Activated CD8-positive, alpha-beta memory T cell treated with anti-CD3 and anti-CD28 coated beads for 4 hours (primary cell): ENCODE results near the gene CDC5L.

Experiments used
- DNase-seq, 2 donors: peaks; one replicate each; pipeline ENCODE4 v3.0.0-alpha.2; 2020; ENCODE audit warnings: low read depth in 2 of 2

The CDC5L gene

DNA sequence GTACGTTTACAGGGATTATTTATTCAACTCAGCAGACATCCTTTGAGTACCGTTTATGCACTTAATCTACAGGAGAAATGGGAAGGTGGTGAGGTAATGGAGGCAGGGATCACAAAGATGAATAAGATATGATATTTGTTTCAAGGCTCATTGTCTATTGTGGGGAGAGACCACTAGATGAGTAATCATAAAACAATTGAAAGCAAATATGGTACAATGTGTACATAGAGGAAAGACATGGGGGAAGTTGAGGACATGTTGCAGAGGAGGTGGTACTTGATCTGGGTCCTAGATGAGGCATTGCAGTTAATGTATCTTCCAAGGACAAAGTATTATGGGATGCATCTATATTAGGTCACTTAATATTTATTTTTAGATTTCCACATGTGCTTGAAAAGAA, 13.7 kb upstream of the CDC5L start:
- DNase-seq: no peak

DNA sequence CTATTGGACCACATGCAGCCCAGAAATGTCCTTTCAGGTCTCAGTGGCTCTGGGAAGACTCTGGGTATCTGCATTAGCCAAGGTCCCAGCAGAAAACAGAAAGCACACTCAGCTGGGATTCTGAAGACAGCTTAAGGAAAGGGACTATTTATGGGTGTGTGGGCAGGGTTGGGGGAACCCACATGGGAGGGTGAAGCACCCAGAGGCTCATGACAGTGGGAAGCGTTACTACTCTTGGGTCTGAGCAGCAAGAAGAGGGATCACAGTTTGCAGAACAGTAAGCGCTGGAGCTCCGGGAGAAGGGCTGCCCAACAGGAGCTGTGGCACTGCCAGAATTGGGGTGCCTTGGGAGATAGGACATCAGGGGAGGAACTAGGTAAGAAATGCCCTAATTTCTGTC, 12.4 kb upstream of the CDC5L start:
- no peak for DNase-seq

DNA sequence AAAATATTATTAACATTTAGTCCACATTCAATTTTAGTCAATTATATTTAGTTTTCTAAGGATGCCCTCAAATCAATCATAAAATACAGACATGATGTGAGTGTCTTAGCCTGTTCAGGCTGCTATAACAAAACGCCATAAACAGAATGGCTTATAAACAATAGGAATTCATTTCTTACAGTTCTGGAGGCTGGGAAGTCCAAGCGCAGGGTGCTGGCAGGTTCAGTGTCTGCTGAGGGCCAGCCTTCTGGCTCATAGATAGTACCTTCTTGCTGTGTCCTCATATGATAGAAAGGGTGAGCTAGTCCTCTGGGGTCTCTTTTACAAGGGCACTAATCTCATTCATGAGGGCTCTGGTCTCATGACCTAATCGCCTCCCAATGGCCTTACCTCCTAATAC, 10.0 kb upstream of the CDC5L start:
- no peak for DNase-seq

DNA sequence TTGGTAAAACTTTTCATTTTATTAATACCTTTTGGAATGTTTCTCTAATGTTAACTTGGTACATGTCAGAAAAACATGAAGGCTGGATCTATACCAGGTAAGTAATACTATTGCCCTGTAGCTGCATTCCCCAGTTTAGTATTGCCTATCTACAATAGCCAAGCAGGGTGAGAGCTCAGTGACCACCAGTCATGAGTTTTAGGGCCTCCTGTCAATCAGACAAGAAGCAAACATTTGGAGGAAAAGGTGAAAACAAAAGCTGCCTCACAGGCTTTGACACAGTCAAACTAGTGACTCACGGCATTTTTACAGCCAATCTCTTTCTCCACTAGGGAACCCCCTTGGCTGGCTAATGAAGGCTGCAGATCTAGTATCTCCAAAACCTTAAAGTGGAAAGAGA, 9.5 kb upstream of the CDC5L start:
- DNase-seq: no peak

DNA sequence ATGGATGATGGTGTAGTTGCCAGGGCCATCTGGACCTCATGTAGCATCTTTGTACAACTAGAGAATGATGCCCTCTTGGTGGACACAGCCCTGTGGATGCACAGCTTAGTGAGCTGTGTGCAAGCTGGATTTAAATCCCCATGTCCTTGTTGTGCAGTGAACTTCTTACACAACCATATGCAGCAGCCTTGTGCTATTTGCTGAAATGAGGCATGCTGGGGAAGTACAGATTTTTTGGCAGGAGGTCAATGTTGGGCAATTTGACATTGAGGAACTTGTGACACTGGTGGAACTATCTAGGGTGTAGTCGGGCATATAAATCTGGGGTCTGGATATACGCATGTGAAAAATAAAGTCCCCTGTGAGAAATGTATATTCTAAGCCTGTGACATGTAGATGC, 5.8 kb upstream of the CDC5L start:
- no peak for DNase-seq

DNA sequence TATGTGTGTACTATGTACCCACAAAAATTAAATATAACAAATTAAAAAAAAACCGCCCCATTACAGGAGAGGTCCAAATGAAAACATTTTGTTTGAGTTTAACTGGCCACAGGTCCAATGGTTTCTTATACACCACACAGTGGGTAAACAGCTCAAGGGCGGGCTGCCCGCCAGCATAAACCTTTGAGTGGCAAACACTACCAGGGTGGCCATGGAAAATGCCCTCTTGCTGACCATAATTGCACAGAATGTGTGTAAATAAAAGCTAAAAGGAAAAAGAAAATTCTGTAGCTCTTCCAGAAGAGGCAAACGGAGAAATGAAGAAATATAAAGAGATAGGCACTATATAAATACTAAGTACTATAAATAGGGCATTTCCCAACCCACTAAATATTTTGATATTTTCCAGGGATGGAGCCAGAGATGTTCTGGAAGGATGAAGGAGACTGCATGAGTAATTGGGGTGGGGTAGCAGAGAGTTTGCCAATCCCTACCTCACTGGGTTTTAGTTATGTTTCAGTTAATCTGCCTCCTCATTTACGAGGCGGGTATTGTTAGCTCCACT, 1.1 kb upstream of the CDC5L start:
- DNase-seq: no peak

DNA sequence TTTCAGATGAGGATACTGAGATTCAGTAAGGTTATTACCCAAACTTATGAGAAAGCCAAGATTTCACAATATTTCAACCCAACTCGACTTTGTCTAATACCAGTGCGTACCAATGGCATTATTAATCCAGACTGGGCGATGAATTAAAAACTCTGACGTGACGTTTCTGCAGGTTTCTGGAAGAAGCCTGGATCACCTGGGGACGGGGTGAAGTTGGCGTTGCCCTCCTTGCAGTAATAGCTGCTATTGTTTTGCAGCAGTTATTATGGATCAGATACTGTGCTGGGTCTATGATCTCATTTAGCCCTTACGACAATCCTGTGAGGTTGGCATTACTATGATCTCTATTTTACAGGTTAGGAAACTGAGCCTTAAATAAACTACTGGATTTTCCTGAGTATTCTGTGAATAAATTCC, 569 bp upstream of the CDC5L start:
- DNase-seq: no peak

DNA sequence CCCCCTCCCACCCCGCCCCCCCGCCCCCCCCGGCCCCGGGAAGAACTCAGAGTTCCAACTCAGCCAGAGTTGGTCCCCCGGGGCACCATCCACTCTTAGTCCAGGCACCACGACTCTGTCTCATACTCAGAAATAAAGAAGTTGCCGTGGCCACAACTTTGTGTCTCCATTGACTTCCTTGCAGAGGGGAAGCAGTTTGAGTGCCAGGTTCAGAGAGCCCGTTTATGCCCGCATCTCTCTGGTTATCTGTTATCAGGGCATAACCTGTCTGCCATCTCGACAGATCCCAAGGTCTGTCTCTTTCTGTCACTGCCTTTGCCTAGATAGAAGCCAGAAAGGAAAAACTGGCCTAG, 605 bp downstream of the CDC5L start:
- no peak for DNase-seq

DNA sequence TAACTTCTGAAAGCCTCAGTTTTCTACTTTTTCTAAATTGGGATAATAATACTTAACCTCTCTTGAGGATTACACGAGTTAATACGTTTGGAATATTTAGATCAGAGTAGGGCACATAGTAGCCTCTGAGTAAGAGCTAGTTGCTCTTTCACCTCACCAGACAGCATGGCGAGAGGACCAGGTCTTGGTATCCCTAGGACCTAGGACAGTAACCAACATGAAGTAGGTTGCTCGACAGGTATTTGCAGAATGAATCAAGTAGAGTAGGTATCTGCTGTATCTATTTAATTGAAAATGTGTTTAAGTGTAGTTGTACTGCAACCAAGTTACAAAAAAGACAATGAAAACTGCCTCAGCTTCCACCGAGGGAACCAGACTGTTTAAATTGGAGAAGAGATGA, 1.4 kb downstream of the CDC5L start:
- DNase-seq: no peak

DNA sequence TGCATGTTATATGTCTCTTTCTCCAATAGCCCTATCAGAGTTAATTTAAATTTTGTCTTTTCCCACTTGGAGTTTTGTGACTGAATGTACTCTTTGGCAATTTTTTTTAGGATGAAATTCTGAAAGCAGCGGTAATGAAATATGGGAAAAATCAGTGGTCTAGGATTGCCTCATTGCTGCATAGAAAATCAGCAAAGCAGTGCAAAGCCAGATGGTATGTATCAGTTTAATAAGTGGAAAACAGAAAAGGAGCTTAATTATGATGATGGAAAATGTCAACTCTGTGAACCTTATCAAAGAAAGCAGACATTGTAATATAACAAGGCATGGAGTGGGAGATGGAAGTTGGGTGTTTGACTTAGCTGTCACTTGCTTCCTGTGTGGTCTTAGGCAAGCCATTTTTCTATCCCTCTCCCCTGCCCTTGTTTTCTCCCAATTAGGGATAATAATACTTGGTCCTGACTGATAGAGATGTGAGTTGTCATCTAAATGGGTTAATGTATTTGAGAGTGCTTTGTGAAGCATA, 2.7 kb downstream of the CDC5L start:
- DNase-seq: no peak

DNA sequence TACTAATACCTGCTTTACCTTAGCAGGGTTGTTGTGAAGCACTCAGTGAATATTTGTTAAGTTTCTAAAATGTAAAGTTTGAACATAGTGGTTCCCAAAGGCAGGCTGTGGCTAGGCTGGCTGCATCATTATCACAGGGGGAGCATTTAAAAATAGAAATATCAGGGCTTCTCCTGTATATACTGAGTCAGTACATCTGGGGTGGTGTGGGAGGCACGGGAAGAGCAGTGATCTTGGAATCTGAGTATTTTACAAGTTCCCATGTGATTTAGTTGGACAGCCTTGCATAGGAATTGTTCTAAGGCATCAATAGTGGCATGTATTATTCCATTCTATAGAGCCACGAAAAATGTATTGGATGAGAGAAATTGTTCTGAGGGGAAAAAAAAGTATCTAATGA, 8.0 kb downstream of the CDC5L start:
- DNase-seq: no peak

DNA sequence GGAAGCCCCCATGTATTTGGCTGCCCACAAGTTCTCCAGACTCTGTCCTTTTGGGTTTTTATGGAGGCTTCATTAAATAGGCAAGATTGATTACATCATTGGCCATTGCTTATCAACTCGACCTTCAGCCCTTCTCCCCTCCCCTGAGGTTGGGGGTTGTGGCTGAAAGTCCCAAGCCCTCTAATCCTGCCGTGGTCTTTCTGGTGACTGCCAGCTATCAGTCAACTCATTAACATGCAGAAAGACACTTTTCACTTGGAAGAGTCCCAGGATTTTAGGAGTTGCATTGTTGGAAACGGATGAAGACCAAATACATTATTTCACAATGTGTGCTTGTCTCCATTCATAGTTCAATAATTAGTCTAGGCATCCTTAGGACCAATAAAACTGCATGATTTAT, 9.5 kb downstream of the CDC5L start:
- DNase-seq: no peak

DNA sequence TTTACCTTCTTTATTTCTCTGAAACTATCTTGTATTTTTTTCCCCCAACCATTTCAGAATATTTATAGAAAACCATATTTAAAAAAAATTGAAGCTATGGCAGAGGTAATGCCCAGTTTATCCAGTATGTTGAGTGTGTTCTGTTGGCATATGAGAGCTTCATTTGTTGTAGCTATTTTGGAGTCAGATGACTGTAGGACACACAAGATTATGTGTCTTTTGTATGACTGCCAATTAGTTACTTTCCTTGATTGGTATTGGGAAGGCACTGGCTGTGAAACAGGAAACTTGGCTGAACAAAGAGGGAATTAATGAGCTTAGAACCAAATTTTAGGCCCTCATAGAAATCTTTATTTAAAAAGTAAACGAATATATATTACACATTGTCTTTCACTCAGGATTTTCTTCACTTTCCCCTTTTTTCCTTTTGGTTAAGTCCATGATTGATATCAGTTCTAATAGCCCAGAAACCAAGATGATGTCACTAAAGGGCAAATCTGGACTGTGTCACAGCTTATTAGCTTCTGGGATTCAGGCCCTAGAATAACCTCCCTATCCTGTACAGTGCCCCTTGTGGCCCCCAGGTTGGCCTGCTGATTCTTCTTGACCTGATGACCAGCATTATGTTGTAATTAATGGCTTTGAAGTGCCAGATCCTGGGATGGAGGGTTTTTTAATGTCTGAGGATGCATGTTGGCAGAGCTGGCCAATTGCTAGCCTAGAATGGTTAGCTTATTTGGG, 10.1 kb downstream of the CDC5L start:
- no peak for DNase-seq

DNA sequence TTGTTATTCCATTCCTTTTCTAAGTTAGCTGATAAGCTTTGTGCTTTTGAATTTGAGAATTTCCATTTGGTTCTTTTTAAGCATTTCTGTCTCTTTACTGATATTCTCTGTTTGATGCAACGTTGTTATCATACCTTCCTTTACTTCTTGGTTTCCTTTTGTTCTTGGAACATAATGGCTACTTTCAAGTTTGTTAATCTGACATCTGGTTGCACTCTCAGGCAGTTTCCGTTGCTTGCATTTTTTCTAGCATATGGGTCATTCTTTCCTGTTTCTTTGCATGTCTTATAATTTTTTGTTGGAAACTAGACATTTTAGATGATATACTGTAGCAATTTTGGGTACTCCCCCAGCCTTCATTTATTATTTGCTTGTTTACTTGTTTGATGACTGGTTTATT, 12.5 kb downstream of the CDC5L start:
- DNase-seq: no peak

DNA sequence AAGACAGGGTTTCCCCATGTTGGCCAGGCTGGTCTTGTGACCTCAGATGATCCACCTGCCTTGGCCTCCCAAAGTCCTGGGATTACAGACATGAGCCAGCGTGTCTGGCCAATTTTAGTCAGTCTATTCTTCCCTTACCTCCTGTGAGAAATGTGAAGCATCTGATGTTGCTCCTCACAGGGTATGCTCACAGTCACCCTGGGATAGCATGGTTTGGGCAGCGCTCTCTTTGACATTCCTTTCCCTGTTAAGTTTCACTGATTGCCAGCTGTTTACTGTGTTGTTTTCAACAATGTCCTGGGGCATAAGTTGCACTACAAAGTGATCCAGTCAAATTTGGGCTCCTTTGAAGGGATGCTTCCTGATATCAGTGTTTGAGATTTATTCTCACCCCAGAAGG, 13.1 kb downstream of the CDC5L start:
- DNase-seq: no peak

DNA sequence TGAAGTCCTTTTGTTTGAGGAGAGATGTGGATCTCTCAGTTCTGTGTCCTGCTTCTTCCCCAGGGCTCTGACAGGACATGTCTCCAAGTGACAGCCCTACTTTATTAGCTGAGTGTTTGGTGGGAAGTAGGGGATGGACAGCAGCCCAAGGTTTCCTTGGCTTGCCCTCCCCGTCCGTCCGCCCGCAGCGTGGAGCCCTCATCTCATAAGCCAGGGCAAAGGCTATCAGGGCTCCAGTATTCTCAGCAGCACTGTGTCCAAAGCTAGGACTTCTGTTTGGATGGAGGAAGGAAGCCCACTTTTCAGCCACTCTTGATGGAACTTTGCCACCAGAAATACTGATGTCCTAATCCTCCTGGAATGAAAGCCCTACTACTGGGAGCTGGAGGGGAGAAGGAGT, 13.6 kb downstream of the CDC5L start:
- DNase-seq: no peak

DNA sequence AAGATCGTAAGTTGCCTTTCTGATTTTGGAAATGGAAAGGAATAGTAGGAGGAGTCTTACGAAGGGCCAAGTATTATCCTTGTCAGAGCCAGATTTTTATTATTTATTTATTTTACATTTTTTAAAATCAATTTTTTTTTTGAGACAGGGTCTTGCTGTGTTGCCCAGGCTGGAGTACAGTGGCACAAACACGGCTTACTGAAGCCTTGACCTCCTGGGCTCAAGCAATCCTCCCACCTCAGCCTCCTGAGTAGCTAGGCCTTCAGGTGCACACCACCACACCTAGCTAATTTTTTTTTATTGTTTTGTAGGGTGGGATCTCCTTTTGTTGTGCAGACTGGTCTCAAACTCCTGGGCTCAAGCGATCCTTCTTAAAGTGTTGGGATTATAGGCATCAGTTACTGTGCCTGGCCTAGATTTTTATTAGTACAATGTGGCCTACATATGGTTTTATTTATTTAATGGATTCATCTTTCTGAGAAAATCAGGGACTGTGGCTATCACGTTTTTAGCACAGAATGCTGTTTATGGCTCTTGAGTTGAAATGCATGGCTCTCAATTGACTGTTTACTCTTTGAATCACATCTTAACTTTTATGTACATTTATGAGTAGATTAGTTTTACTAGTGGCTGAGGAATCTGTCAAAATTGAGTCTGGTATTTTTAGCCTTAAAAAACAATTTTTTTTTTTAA, 16.7 kb downstream of the CDC5L start:
- DNase-seq: no peak

DNA sequence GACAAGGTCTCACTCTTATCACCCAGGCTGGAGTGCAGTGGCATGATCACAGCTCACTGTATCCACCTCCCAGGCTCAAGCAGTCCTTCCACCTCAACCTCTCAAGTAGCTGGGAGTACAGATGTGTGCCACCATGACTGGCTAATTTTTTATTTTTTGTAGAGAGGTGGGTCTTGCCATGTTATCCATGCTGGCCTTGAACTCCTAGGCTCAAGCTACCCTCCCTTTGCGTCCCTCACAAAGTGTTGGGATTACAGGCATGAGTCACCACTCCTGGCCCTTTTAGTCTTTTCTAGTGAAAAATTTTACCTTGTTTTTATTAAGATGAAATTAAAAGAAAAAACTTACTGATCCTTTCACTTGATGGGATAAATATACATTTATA, 17.2 kb downstream of the CDC5L start:
- no peak for DNase-seq

DNA sequence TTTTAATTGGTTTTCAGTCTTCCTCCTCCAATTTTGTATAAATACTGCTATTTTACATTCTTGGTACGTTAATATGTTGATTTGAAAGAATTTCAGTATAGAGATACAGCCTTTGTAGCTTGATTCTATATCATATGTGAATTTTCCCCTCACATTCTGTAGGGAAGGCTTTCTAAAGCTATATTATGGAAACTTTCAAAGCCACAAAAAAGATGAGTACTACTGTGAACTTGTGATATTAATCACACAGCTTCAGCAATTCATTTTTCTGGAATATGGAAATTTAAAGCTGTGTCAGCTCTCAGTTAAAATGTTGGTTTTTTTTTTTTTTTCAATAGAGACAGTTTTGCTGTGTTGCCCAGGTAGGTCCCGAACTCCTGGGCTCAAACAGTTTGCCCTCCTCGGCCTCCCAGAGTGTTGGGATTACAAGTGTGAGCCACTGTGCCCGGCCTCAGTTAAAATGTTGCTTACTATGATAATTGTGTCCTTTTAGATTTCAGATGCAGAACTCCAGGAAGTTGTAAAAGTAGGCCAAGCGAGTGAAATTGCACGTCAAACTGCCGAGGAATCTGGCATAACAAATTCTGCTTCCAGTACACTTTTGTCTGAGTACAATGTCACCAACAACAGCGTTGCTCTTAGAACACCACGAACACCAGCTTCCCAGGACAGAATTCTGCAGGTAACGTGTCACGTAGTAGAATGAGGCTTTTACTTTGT, 20.6 kb downstream of the CDC5L start:
- DNase-seq: no peak

DNA sequence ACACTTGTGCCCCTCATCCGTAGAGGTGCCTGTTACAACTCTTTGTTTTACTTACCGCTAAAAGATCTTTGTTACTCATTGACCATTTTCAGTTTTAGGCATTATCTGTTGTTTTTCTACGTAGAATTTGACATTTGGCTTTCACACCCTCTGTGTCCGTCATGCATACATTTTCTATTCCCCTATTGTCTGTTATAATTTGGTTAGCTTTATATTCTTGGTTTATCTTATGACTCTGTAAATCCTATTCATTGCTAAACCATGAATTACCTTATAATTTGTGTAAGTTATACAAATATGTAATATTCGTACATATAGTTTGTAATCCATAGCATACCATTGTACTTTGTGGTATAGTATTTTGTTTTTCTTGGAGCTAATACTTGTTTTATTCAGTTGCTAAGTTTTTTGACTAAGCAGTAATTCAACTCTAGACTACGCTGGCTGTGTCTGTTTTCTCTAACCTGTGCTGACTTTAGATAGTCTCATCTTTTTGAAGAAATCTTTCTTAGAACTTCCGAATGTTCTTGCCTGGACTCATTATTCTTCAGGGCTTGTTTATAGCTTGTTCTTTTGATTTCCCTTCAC, 21.8 kb downstream of the CDC5L start:
- no peak for DNase-seq

DNA sequence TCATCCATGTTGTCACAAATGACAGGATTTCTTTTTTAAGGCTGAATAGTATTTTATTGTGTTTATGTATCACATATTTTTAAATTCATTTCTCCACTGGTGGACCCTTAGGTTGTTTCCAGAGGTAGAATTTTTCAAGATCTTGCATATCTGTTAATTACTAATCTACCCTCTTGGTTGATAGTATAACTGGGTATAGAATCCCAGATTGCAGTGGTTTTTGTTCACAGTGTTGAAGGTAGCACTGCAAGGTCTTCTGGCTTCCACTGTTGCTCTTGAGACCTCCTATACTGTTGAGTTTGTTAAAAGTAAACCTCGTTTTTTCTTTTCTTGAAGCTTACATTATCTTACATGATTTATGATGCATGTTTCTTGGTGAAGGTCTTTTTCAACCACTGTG, 22.9 kb downstream of the CDC5L start:
- no peak for DNase-seq

DNA sequence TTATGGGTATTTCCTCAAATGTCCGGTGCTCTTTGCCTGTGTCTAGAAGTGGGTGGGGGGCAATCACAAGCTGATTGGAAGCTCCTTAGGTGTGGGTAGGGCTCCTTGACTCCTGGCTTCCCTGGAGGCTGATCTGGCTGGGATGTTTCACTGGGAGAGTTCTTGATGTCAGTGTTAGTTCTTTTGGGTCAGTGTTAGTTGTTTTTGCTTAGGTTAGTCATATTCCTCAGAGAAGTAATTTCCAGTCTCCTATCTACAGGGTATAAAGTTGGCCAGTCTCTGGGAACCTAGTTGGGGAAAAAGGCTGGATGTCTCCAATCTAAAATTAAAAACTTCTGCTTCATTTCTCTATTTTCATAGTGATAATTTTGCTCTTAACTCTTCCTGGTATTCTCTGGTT, 23.6 kb downstream of the CDC5L start:
- DNase-seq: no peak
